Measurements from ENCODE around the gene DZANK1.
"Not testable (repeated sequence)": the region's sequence is repeated elsewhere in the genome, so short reads cannot be mapped to it uniquely, and the experiment has no call there.

Gene DZANK1

DNA sequence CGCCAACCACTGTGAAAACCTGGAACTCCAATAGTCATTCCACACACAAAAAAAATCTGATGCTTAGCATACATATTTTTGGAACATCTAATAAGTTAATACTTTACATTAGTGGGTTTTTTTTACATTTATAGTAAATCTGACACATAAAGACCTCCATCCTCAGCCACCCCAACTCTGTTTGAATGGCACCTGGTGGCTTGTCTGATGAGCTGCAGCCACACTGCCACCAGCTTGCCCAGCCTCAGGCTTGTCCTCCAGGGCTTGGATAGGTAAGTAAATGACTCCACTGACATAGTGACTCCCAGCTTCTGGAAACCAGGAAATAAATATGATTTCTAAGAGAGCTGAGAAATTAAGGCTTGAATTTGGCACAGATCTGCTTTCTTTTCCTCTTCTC lies 107.0 kb downstream of the DZANK1 start:
- no peaks in the 10 kb centered on the region for H3K27me3 ChIP-seq (replicated peaks)
- no peak overlapping the region for H3K27ac ChIP-seq
- no peaks in the 10 kb centered on the region for H3K36me3 ChIP-seq (replicated peaks)
- DNase-seq, result no peak
- TF ChIP-seq CTCF (IDR thresholded peaks at IDR 0.05; ENCODE audit: low read depth, low read length, missing control alignments), result no peak
- in situ Hi-C loops (cut with HindIII; ENCODE audit: low pct_ligation_motif_present, low sequenced_read_pairs), result no loop called here
- no peak overlapping the region for H3K4me3 ChIP-seq (ENCODE audit: low read depth, low read length)

GRCh38 chr20:18349749-18350148 lies 117.1 kb downstream of the DZANK1 start:
- H3K4me3 ChIP-seq (ENCODE audit: low read depth, low read length); DNase-seq; H3K27me3 ChIP-seq (replicated peaks); H3K27ac ChIP-seq; in situ Hi-C loops (cut with HindIII; ENCODE audit: low pct_ligation_motif_present, low sequenced_read_pairs); H3K36me3 ChIP-seq (replicated peaks): not testable (repeated sequence)
